HepG2 (cell line): Measurements from ENCODE around the gene IGF2BP1. TPM values are rescaled to one million over a fixed set of nuclear protein-coding genes. Genes with fewer than 3 reads are reported as not detected.
A peak's percentile ranks its signal among the peaks of the same experiment; 100 is the strongest.

ENCODE experiments used
- AHR ChIP-seq: IDR thresholded peaks from 2 replicates; pipeline ENCODE4 v1.6.1; 2018; ENCODE audit warnings: missing genetic modification reagents, missing compliant biosample characterization
- LCORL ChIP-seq, 2 experiments: fragments of 450-650 bp in 1 of 2; sonication (generic) in 1 of 2; formaldehyde crosslinking in 1 of 2; IDR thresholded peaks; 2 replicates each; pipeline versions ENCODE4 v1.5.0 to v1.6.1; 2017 to 2020; ENCODE audit warnings: antibody characterized with exemption in 1 of 2, missing genetic modification reagents in 1 of 2
- LRRFIP1 ChIP-seq: sonication (generic); formaldehyde crosslinking; conservative IDR thresholded peaks from 2 replicates; pipeline ENCODE4 v1.4.0; 2020; ENCODE audit warnings: missing genetic modification reagents
- MATR3 ChIP-seq: sonication (generic); formaldehyde crosslinking; IDR thresholded peaks from 2 replicates; pipeline ENCODE4 v1.4.0; 2020; ENCODE audit warnings: missing genetic modification reagents
- MED1 ChIP-seq: sonication (generic); formaldehyde crosslinking; IDR thresholded peaks from 2 replicates; pipeline ENCODE4 v1.4.0; 2020; ENCODE audit warnings: missing genetic modification reagents
- NBN ChIP-seq: fragments of 450-650 bp; conservative IDR thresholded peaks from 2 replicates; pipeline ENCODE4 v1.6.1; 2017
- NFRKB ChIP-seq: fragments of 450-650 bp; IDR thresholded peaks from 2 replicates; pipeline ENCODE4 v1.6.1; 2017
- PREB ChIP-seq: sonication (generic); formaldehyde crosslinking; IDR thresholded peaks from 2 replicates; pipeline ENCODE4 v1.4.0; 2020; ENCODE audit warnings: missing genetic modification reagents
- SRSF1 ChIP-seq: fragments of 200-400 bp; formaldehyde crosslinking; optimal IDR thresholded peaks from 2 replicates; pipeline ENCODE3; 2017; ENCODE audit warnings: mild to moderate bottlenecking, low read depth, low read length, moderate library complexity
- ZFP1 ChIP-seq: IDR thresholded peaks from 2 replicates; pipeline ENCODE4 v1.6.1; 2016
- ZHX2 ChIP-seq, 2 experiments: sonication (generic) in 1 of 2; formaldehyde crosslinking in 1 of 2; IDR thresholded peaks; 2 replicates each; pipeline versions ENCODE4 v1.6.1 to v1.9.0; 2014 to 2022; ENCODE audit warnings: antibody characterized with exemption in 1 of 2, borderline replicate concordance in 1 of 2, inconsistent platforms in 1 of 2, low read depth in 1 of 2, missing genetic modification reagents in 1 of 2
- ZMAT5 ChIP-seq: sonication (generic); formaldehyde crosslinking; IDR thresholded peaks from 2 replicates; pipeline ENCODE4 v1.5.0; 2020; ENCODE audit warnings: mild to moderate bottlenecking, low read depth, missing genetic modification reagents, borderline replicate concordance
- ZNF143 ChIP-seq: sonication (generic); formaldehyde crosslinking; IDR thresholded peaks from 2 replicates; pipeline ENCODE4 v1.4.0; 2020; ENCODE audit warnings: missing genetic modification reagents
- ZNF639 ChIP-seq: conservative IDR thresholded peaks from 2 replicates; pipeline ENCODE4 v1.6.1; 2018; ENCODE audit warnings: missing genetic modification reagents
- polyA plus RNA-seq, 8 experiments: library from polyadenylated mRNA; depleted of rRNA in 3 of 8; stranded (reverse) in 7 of 8; unstranded in 1 of 8; fragments of >200 nt; fragmentation: Illumina TruSeq in 4 of 8; extraction: Trizol in 4 of 8; gene quantifications; 2 replicates each; pipeline versions ENCODE4 v1.2.1 to v1.2.3, GENCODE V29; 2011 to 2016; ENCODE audit warnings: low read depth in 4 of 8, missing spikeins in 1 of 8, mixed read lengths in 1 of 8; ENCODE audit not compliant: insufficient read depth in 1 of 8
- total RNA-seq, 5 experiments: library from RNA; depleted of rRNA; stranded (reverse); fragments of >200 nt; fragmentation: Illumina TruSeq; extraction: Trizol; gene quantifications; 2 replicates each; pipeline ENCODE4 v1.2.3, GENCODE V29; 2016; ENCODE audit warnings: low read depth in 1 of 5

The IGF2BP1 gene
- total and polyA plus RNA-seq, 2 of the 13 experiments (the other 11 are each of a cell fraction or from before 2014, with no cell fraction given) = 29.7 to 75.1 TPM

- no peak for TF ChIP-seq ZMAT5
- TF ChIP-seq PREB (CRISPR knock-in tag) = no peak
- TF ChIP-seq ZHX2 (IDR thresholded peaks at IDR 0.05; ENCODE audit: low read depth) = no peak
- TF ChIP-seq ZHX2 (CRISPR knock-in tag; IDR thresholded peaks at IDR 0.05; ENCODE audit: borderline replicate concordance) = no peak
- no peak for TF ChIP-seq NBN
- no peak for TF ChIP-seq LCORL (IDR thresholded peaks at IDR 0.05)
- TF ChIP-seq LCORL (CRISPR knock-in tag; IDR thresholded peaks at IDR 0.05) = peak; percentile 67
- no peak for TF ChIP-seq ZFP1
- TF ChIP-seq NFRKB = no peak
- TF ChIP-seq MATR3 (CRISPR knock-in tag) = no peak
- TF ChIP-seq AHR = no peak
- no peak for TF ChIP-seq LRRFIP1
- no peak for TF ChIP-seq ZNF143 (CRISPR knock-in tag)
- no peak for TF ChIP-seq SRSF1
- no peak for TF ChIP-seq ZNF639 (CRISPR knock-in tag)
- no peak for TF ChIP-seq MED1 (CRISPR knock-in tag)
These were observed 6.6 kb downstream of the IGF2BP1 start (continued) for GRCh38 chr17:49003557-49004511.
